ENCODE measurements around the gene AFAP1L2.

The AFAP1L2 gene

GRCh38 chr10:114291076-114291475 lies 113.2 kb downstream of the AFAP1L2 start:
- DNase-seq (ENCODE audit: low read depth in 2 of 2) = no peak

GRCh38 chr10:114290038-114290437 lies 114.3 kb downstream of the AFAP1L2 start:
- no peak for DNase-seq (ENCODE audit: low read depth in 2 of 2)

GRCh38 chr10:114289096-114289436 lies 115.2 kb downstream of the AFAP1L2 start:
- no peak for DNase-seq (ENCODE audit: low read depth in 2 of 2)

- no peak for DNase-seq (ENCODE audit: low read depth in 2 of 2)
Measured at GRCh38 chr10:114288424-114289095, 115.7 kb downstream of the AFAP1L2 start.

GRCh38 chr10:114286921-114287320 lies 117.4 kb downstream of the AFAP1L2 start:
- DNase-seq (ENCODE audit: low read depth in 2 of 2) = no peak

- no peak for DNase-seq (ENCODE audit: low read depth in 2 of 2)
Measured at GRCh38 chr10:114285961-114286441, 118.3 kb downstream of the AFAP1L2 start.

GRCh38 chr10:114284346-114285071 lies 119.8 kb downstream of the AFAP1L2 start:
- DNase-seq (ENCODE audit: low read depth in 2 of 2) = no peak

GRCh38 chr10:114283535-114284234 lies 120.6 kb downstream of the AFAP1L2 start:
- no peak for DNase-seq (ENCODE audit: low read depth in 2 of 2)

GRCh38 chr10:114283091-114283490 lies 121.2 kb downstream of the AFAP1L2 start:
- no peak for DNase-seq (ENCODE audit: low read depth in 2 of 2)

- no peak for DNase-seq (ENCODE audit: low read depth in 2 of 2)
Measured at GRCh38 chr10:114282526-114282925, 121.8 kb downstream of the AFAP1L2 start.

- DNase-seq (ENCODE audit: low read depth in 2 of 2) = no peak
Measured at GRCh38 chr10:114281461-114281860, 122.8 kb downstream of the AFAP1L2 start.

GRCh38 chr10:114281006-114281405 lies 123.3 kb downstream of the AFAP1L2 start:
- DNase-seq (ENCODE audit: low read depth in 2 of 2) = no peak

- DNase-seq (ENCODE audit: low read depth in 2 of 2) = no peak
Measured at GRCh38 chr10:114279901-114280644, 124.2 kb downstream of the AFAP1L2 start.

GRCh38 chr10:114279289-114279688 lies 125.0 kb downstream of the AFAP1L2 start:
- DNase-seq (ENCODE audit: low read depth in 2 of 2) = no peak

GRCh38 chr10:114278884-114279191 lies 125.5 kb downstream of the AFAP1L2 start:
- no peak for DNase-seq (ENCODE audit: low read depth in 2 of 2)

- DNase-seq (ENCODE audit: low read depth in 2 of 2) = no peak
Measured at GRCh38 chr10:114278140-114278883, 126.0 kb downstream of the AFAP1L2 start.

- DNase-seq (ENCODE audit: low read depth in 2 of 2) = no peak
Measured at GRCh38 chr10:114276671-114277070, 127.6 kb downstream of the AFAP1L2 start.

GRCh38 chr10:114276066-114276465 lies 128.2 kb downstream of the AFAP1L2 start:
- DNase-seq (ENCODE audit: low read depth in 2 of 2) = no peak

- no peak for DNase-seq (ENCODE audit: low read depth in 2 of 2)
Measured at GRCh38 chr10:114274616-114275453, 129.5 kb downstream of the AFAP1L2 start.

GRCh38 chr10:114273910-114274309 lies 130.4 kb downstream of the AFAP1L2 start:
- no peak for DNase-seq (ENCODE audit: low read depth in 2 of 2)

- no peak for DNase-seq (ENCODE audit: low read depth in 2 of 2)
Measured at GRCh38 chr10:114272696-114273095, 131.6 kb downstream of the AFAP1L2 start.

All from stimulated activated CD4-positive, alpha-beta T cell treated with anti-CD3 and anti-CD28 coated beads, Interleukin-1b, Interleukin-23, amount 100 ng/mL, for 1 hour (primary cell).